Natural killer cell (primary cell): ENCODE measurements around the gene LRRN4. TPM values are rescaled to one million over a fixed set of nuclear protein-coding genes. Genes with fewer than 3 reads are reported as not detected.

Source experiments
- ATAC-seq, 3 donors: fragments of 150-1000 bp in 2 of 3; fragments of 200-7000 bp in 1 of 3; cut with Tn5 transposase; 1 replicate in 1 of 3; 2 replicates in 2 of 3; pipeline ENCODE4 v1.10.0; 2021; ENCODE audit warnings: mild to moderate bottlenecking in 2 of 3, moderate library complexity in 2 of 3
- DNase-seq, 2 donors: peaks; one replicate each; pipeline versions ENCODE4 v3.0.0 to v3.0.0-alpha.2; 2013 to 2021; ENCODE audit warnings: mixed read lengths in 1 of 2
- H3K27ac ChIP-seq: one replicate; pipeline ENCODE4 v1.5.1; 2013; ENCODE audit warnings: mild to moderate bottlenecking, low read length
- H3K27me3 ChIP-seq: one replicate; pipeline ENCODE4 v1.6.1; 2013; ENCODE audit warnings: low read length; ENCODE audit not compliant: control insufficient read depth, insufficient read depth
- H3K36me3 ChIP-seq: one replicate; pipeline ENCODE4 v1.6.1; 2013; ENCODE audit warnings: low read length; ENCODE audit not compliant: control insufficient read depth, insufficient read depth
- H3K4me1 ChIP-seq: one replicate; pipeline ENCODE4 v1.6.1; 2013; ENCODE audit warnings: low read length; ENCODE audit not compliant: control insufficient read depth, insufficient read depth
- H3K4me3 ChIP-seq: one replicate; pipeline ENCODE4 v1.5.1; 2013; ENCODE audit warnings: low read length
- H3K9me3 ChIP-seq: one replicate; pipeline ENCODE4 v1.6.1; 2013; ENCODE audit warnings: low read length; ENCODE audit not compliant: control insufficient read depth, insufficient read depth
- H3K27ac Mint-ChIP-seq, 2 donors: one replicate each; pipeline ENCODE4 v1.8.0; 2022; ENCODE audit warnings: mild to moderate bottlenecking in 2 of 2, mixed read lengths in 2 of 2, moderate library complexity in 1 of 2
- H3K27me3 Mint-ChIP-seq, 2 donors: one replicate each; pipeline ENCODE4 v1.8.0; 2022; ENCODE audit warnings: low read depth in 2 of 2, mixed read lengths in 2 of 2
- H3K36me3 Mint-ChIP-seq: one replicate; pipeline ENCODE4 v1.8.0; 2022; ENCODE audit warnings: mixed read lengths
- H3K4me1 Mint-ChIP-seq, 2 donors: one replicate each; pipeline ENCODE4 v1.8.0; 2022; ENCODE audit warnings: mixed read lengths in 2 of 2
- H3K4me3 Mint-ChIP-seq: one replicate; pipeline ENCODE4 v1.8.0; 2022; ENCODE audit warnings: mild to moderate bottlenecking, moderate library complexity, mixed read lengths
- H3K9me3 Mint-ChIP-seq, 2 donors: one replicate each; pipeline ENCODE4 v1.8.0; 2022; ENCODE audit warnings: mixed read lengths in 2 of 2
- WGBS: methylation state at CpG from one replicate; pipeline ENCODE4 v1.1.7; 2013; ENCODE audit warnings: missing lambda C conversion rate; ENCODE audit not compliant: insufficient coverage; 5-methylcytosine and 5-hydroxymethylcytosine counted together
- intact Hi-C: fragments of 100-400 bp; cut with micrococcal nuclease; formaldehyde crosslinking; loops from one replicate; pipeline ENCODE4 v1.14.2; 2022
- total RNA-seq, 4 donors: library from RNA; stranded (reverse); fragments of 120-200 nt in 1 of 4; gene quantifications; one replicate each; pipeline versions ENCODE4 v1.2.3 to v1.2.4, GENCODE V29; 2013 to 2022
- TF ChIP-seq, protein P1 (sequence below): fragments of 200-600 bp; IDR thresholded peaks from one replicate; pipeline ENCODE4 v1.8.0; 2022; ENCODE audit warnings: antibody characterized with exemption

The LRRN4 gene
- total RNA-seq, 3 donors from 2014 or later (not counting 1 experiment from before 2014, with no cell fraction given): not detected

DNA sequence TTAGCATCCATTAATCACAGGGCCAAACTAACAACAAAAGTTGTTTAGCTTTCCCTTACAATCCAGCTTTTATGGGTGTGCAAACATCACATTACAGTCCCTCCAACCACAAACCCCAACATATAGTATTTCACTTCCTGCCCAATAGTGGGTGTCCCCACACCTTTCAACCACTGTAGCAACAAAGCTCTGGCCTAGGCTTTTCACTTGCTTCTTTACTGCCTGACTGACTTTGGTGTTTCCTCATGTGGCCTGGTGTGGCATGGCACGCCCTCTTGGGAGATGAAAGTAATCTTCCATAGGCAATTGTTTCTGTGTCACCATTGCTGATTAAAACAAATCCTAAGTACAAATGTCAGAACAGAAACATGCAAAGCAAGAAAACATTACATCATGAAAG is 57.1 kb downstream of the LRRN4 start:
- intact Hi-C loops: loop anchor here (1.0 kb wide), 1 partner anchor 46 kb away; the partner anchor contains the start of genes MCM8 and TRMT6

DNA sequence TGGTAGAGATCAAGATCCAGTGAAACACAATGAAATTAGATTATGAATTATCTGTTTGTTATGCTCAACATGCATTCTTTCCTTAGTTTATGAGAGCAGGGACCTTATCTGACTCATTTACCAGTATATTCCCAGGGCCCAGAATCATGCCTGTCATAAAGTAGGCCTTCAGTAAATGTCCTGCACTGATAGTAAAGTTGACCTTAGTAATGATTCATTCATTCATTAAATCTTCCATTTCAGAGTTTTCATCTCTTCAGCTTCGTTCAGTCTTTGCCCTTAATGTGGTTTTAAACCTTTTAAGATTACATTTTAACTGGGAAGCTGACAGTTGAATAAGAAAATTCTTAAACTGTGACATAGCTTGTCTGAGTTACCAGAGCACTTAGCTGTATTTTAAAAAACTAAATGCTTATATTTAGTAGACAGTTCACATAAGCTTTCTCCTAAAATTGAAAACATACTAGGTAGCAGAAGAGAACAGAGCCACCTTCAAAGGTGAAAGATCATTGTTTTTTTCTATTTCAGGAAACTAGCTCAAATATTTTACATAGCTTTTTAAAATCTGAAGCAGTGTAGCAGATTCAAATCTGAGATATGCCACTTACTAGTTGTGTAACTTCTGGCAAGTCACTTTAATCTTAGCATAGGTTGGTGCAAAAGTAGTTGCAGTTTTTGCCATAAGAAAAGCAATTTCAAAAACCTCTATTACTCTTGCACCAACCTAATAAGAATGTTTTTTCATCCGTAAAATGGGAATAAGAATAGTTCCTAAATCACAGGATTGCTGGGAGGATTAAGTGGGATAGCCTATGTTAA is 62.0 kb downstream of the LRRN4 start:
- intact Hi-C loops: no loop called here

More for the DNA sequence above, 57.1 kb downstream of the LRRN4 start:
- no peaks in the 10 kb centered on the region for H3K27me3 ChIP-seq
- Mint-ChIP-seq H3K27ac (peak overlapping the region; percentile 71 to 81), H3K4me1 (peaks cover 36 to 44% of the 10 kb centered on the region in 2 donors), H3K27me3 (no peaks in the 10 kb centered on the region), H3K9me3 (no peaks in the 10 kb centered on the region), H3K4me3 (peak overlapping the region; percentile 87), H3K36me3 (no peaks in the 10 kb centered on the region)
- H3K4me3 ChIP-seq: no peak overlapping the region
- no peaks in the 10 kb centered on the region for H3K9me3 ChIP-seq
- peak; percentile 62 to 80 for DNase-seq
- peak; percentile 97 to 99 (median 98) for ATAC-seq
- peaks cover 5% of the 10 kb centered on the region for H3K36me3 ChIP-seq
- TF ChIP-seq, protein P1, sequence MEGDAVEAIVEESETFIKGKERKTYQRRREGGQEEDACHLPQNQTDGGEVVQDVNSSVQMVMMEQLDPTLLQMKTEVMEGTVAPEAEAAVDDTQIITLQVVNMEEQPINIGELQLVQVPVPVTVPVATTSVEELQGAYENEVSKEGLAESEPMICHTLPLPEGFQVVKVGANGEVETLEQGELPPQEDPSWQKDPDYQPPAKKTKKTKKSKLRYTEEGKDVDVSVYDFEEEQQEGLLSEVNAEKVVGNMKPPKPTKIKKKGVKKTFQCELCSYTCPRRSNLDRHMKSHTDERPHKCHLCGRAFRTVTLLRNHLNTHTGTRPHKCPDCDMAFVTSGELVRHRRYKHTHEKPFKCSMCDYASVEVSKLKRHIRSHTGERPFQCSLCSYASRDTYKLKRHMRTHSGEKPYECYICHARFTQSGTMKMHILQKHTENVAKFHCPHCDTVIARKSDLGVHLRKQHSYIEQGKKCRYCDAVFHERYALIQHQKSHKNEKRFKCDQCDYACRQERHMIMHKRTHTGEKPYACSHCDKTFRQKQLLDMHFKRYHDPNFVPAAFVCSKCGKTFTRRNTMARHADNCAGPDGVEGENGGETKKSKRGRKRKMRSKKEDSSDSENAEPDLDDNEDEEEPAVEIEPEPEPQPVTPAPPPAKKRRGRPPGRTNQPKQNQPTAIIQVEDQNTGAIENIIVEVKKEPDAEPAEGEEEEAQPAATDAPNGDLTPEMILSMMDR: no peak
- WGBS: 13% methylated on average over 1 of the region's 1 CpG
- H3K27ac ChIP-seq: peak overlapping the region; percentile 54
- peaks cover 27% of the 10 kb centered on the region for H3K4me1 ChIP-seq

DNA sequence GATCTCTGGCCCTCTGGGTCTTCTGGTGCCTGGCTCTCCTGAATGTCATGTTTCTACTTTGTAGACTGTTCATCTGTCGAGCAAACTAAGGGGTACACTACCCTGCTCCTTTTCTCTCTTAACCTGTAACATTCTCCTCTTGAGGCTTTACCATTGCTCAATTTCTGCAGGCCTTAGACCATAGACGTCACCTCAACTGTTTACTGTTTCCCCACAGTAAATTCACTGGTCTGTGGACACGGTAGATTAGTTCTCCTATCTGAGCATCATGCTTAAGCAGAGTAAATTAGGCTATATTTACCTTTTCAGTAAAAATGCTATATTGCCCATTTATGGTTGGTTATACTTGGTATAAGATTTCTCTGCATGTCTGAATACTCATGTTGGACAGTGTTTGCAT is 62.9 kb downstream of the LRRN4 start:
- Mint-ChIP-seq H3K4me3 (no peak overlapping the region), H3K4me1 (peaks cover 11 to 19% of the 10 kb centered on the region in 2 donors), H3K27me3 (no peaks in the 10 kb centered on the region), H3K27ac (peak overlapping the region in 1 of 2 donors; percentile 1), H3K9me3 (no peaks in the 10 kb centered on the region), H3K36me3 (peaks cover 7% of the 10 kb centered on the region)
- H3K36me3 ChIP-seq: peaks cover 17% of the 10 kb centered on the region
- no peaks in the 10 kb centered on the region for H3K27me3 ChIP-seq
- no peak overlapping the region for H3K4me3 ChIP-seq
- intact Hi-C loops: no loop called here
- WGBS: 89% methylated on average over 3 of the region's 3 CpGs
- TF ChIP-seq, protein P1: no peak
- H3K4me1 ChIP-seq: peaks cover 5% of the 10 kb centered on the region
- ATAC-seq: no peak
- H3K9me3 ChIP-seq: no peaks in the 10 kb centered on the region
- no peak overlapping the region for H3K27ac ChIP-seq
- DNase-seq: no peak

More for the DNA sequence above, 62.0 kb downstream of the LRRN4 start:
- H3K4me3 ChIP-seq: no peak overlapping the region
- no peaks in the 10 kb centered on the region for H3K9me3 ChIP-seq
- WGBS: 100% methylated on average over 1 of the region's 2 CpGs
- no peak overlapping the region for H3K27ac Mint-ChIP-seq
- peaks cover 7% of the 10 kb centered on the region for H3K36me3 Mint-ChIP-seq
- peaks cover 12% of the 10 kb centered on the region for H3K36me3 ChIP-seq
- no peaks in the 10 kb centered on the region for H3K27me3 ChIP-seq
- H3K9me3 Mint-ChIP-seq: no peaks in the 10 kb centered on the region
- H3K27ac ChIP-seq: no peak overlapping the region
- H3K27me3 Mint-ChIP-seq: no peaks in the 10 kb centered on the region
- DNase-seq: no peak
- no peak overlapping the region for H3K4me3 Mint-ChIP-seq
- peaks cover 20 to 26% of the 10 kb centered on the region in 2 donors for H3K4me1 Mint-ChIP-seq
- TF ChIP-seq, protein P1: no peak
- ATAC-seq: no peak
- H3K4me1 ChIP-seq: peaks cover 12% of the 10 kb centered on the region

Other genes with a start within 250 kb of the LRRN4 start
- gene CHGB, start 142.6 kb downstream of the LRRN4 start, total RNA-seq: not detected
- gene TRMT6, start 103.5 kb downstream of the LRRN4 start, total RNA-seq: 10 to 100 TPM in 1 of 3 donors, 1 to 10 TPM in 2; 9.2 to 13.0 (median 9.9) TPM
- 10 to 100 TPM in 1 of 3 donors, 1 to 10 TPM in 2; 8.1 to 14.3 (median 9.0) TPM for gene MCM8, start 103.4 kb downstream of the LRRN4 start, total RNA-seq
- gene CRLS1, start 47.9 kb downstream of the LRRN4 start, total RNA-seq: 10 to 100 TPM; 13.0 to 20.5 (median 14.6) TPM
- not detected for gene FERMT1, start 69.0 kb upstream of the LRRN4 start, total RNA-seq